ENCODE data around the gene RTN4RL1. TPM values are rescaled to one million over a fixed set of nuclear protein-coding genes. Genes with fewer than 3 reads are reported as not detected.
A peak's percentile ranks its signal among the peaks of the same experiment; 100 is the strongest.

Gene RTN4RL1
- total and polyA plus RNA-seq, 2 of the 13 experiments (the other 11 are each of a cell fraction or from before 2014, with no cell fraction given) = 0.01 TPM; not detected in 1

- TF ChIP-seq USF2 (IDR thresholded peaks at IDR 0.05; ENCODE audit: low read depth, low read length) (no peak), USF2 (CRISPR knock-in tag; IDR thresholded peaks at IDR 0.05; ENCODE audit: borderline replicate concordance) (no peak), EP300 (IDR thresholded peaks at IDR 0.05; ENCODE audit: low read depth in 2 of 2, low read length in 2 of 2) (peak in 1 of 2 experiments; percentile 33; a peak in 1 of 4 replicates), EP300 (CRISPR knock-in tag; IDR thresholded peaks at IDR 0.05; ENCODE audit: borderline replicate concordance) (no peak), SAP130 (CRISPR knock-in tag; IDR thresholded peaks at IDR 0.05; ENCODE audit: low read depth) (peak; percentile 34; the same call in 1 of the 2 replicates), GATA4 (IDR thresholded peaks at IDR 0.05; ENCODE audit: borderline replicate concordance, low read depth) (no peak), ZBTB7A (CRISPR knock-in tag; IDR thresholded peaks at IDR 0.05) (no peak), BCL3 (CRISPR knock-in tag; IDR thresholded peaks at IDR 0.05) (no peak), CBX2 (IDR thresholded peaks at IDR 0.05; ENCODE audit: low read depth, low read length) (no peak), CBX2 (CRISPR knock-in tag; IDR thresholded peaks at IDR 0.05; ENCODE audit: low read depth) (no peak), ZNF703 (CRISPR knock-in tag; IDR thresholded peaks at IDR 0.05; ENCODE audit: borderline replicate concordance) (no peak), HNF1B (CRISPR knock-in tag; IDR thresholded peaks at IDR 0.05) (no peak), SATB2 (CRISPR knock-in tag; IDR thresholded peaks at IDR 0.05) (no peak), ATF3 (CRISPR knock-in tag; IDR thresholded peaks at IDR 0.05) (no peak), ONECUT2 (CRISPR knock-in tag; IDR thresholded peaks at IDR 0.05) (peak; percentile 78), IKZF5 (CRISPR knock-in tag; IDR thresholded peaks at IDR 0.05) (0 out of 2 replicates have a peak, but pooled peaks have one; percentile 20), NR2C2 (CRISPR knock-in tag; IDR thresholded peaks at IDR 0.05; ENCODE audit: borderline replicate concordance) (peak; percentile 18; the same call in 1 of the 2 replicates), IRX3 (CRISPR knock-in tag; IDR thresholded peaks at IDR 0.05; ENCODE audit: borderline replicate concordance, low read depth) (no peak), ZNF770 (CRISPR knock-in tag; IDR thresholded peaks at IDR 0.05) (no peak), ZNF615 (CRISPR knock-in tag; IDR thresholded peaks at IDR 0.05; ENCODE audit: borderline replicate concordance) (no peak), CEBPB (IDR thresholded peaks at IDR 0.05; ENCODE audit: borderline replicate concordance, low read depth, low read length) (peak; percentile 12; the same call in 1 of the 2 replicates)
Observed at GRCh38 chr17:1995321-1995892, 29.7 kb downstream of the RTN4RL1 start (continued).

Measured in HepG2 (cell line).